CD14-positive monocyte (primary cell): ENCODE measurements around the gene MPDZ. TPM values are rescaled to one million over a fixed set of nuclear protein-coding genes. Genes with fewer than 3 reads are reported as not detected.

ENCODE experiments used
- DNase-seq, 3 donors: peaks; one replicate each; pipeline ENCODE4 v3.0.0-alpha.2; 2011 to 2022
- H2AFZ ChIP-seq: 2 replicates; pipeline ENCODE4 v1.6.0; 2012; ENCODE audit warnings: mild to moderate bottlenecking, low read depth, low read length, inconsistent platforms; ENCODE audit not compliant: insufficient read depth, poor library complexity, severe bottlenecking
- H3K27ac ChIP-seq, 2 donors: 1 replicate in 1 of 2; 2 replicates in 1 of 2; pipeline ENCODE4 v1.5.1; 2012 to 2013; ENCODE audit warnings: low read length in 2 of 2, control low read depth in 1 of 2, inconsistent platforms in 1 of 2, low read depth in 1 of 2, mild to moderate bottlenecking in 1 of 2
- H3K27me3 ChIP-seq, 2 donors: one replicate each; pipeline versions ENCODE4 v1.6.0 to v1.6.1; 2011 to 2013; ENCODE audit warnings: low read length in 2 of 2; ENCODE audit not compliant: control insufficient read depth in 2 of 2, insufficient read depth in 2 of 2
- H3K36me3 ChIP-seq, 2 donors: replicated peaks in 1 of 2; 1 replicate in 1 of 2; 2 replicates in 1 of 2; pipeline versions ENCODE4 v1.5.1 to v1.6.1; 2012 to 2013; ENCODE audit warnings: low read length in 2 of 2, control low read depth in 1 of 2, inconsistent platforms in 1 of 2, mild to moderate bottlenecking in 1 of 2; ENCODE audit not compliant: insufficient read depth in 2 of 2, control insufficient read depth in 1 of 2
- H3K4me1 ChIP-seq, 2 donors: 1 replicate in 1 of 2; 2 replicates in 1 of 2; pipeline versions ENCODE4 v1.5.1 to v1.6.1; 2012 to 2013; ENCODE audit warnings: low read length in 2 of 2, control low read depth in 1 of 2, inconsistent platforms in 1 of 2, mild to moderate bottlenecking in 1 of 2, moderate library complexity in 1 of 2; ENCODE audit not compliant: insufficient read depth in 2 of 2, control insufficient read depth in 1 of 2
- H3K4me2 ChIP-seq: replicated peaks from 2 replicates; pipeline ENCODE3; 2012; ENCODE audit warnings: low read length, moderate library complexity, mild to moderate bottlenecking; ENCODE audit not compliant: poor library complexity, severe bottlenecking; ENCODE audit errors: extremely low read depth
- H3K4me3 ChIP-seq, 3 experiments: fragments of 200-600 bp in 1 of 3; sonication (generic) in 1 of 3; replicated peaks in 1 of 3; 1 replicate in 2 of 3; 2 replicates in 1 of 3; pipeline ENCODE4 v1.5.1; 2011 to 2013; ENCODE audit warnings: low read length in 3 of 3, mild to moderate bottlenecking in 3 of 3, control low read depth in 2 of 3, low read depth in 2 of 3, inconsistent platforms in 1 of 3, moderate library complexity in 1 of 3
- H3K79me2 ChIP-seq: 2 replicates; pipeline ENCODE4 v1.6.0; 2012; ENCODE audit warnings: mild to moderate bottlenecking, control low read depth, inconsistent platforms, low read length, moderate library complexity; ENCODE audit not compliant: insufficient read depth
- H3K9ac ChIP-seq: 2 replicates; pipeline ENCODE4 v1.6.0; 2017; ENCODE audit warnings: low read length, mild to moderate bottlenecking; ENCODE audit not compliant: insufficient read depth, poor library complexity, severe bottlenecking
- H3K9me3 ChIP-seq, 2 donors: replicated peaks in 1 of 2; 1 replicate in 1 of 2; 2 replicates in 1 of 2; pipeline versions ENCODE4 v1.5.1 to v1.6.1; 2012 to 2013; ENCODE audit warnings: low read length in 2 of 2, control low read depth in 1 of 2; ENCODE audit not compliant: control insufficient read depth in 1 of 2, insufficient read depth in 1 of 2
- H4K20me1 ChIP-seq: 2 replicates; pipeline ENCODE4 v1.6.0; 2012; ENCODE audit warnings: mild to moderate bottlenecking, low read length, control low read depth, moderate library complexity; ENCODE audit not compliant: insufficient read depth
- H3K27ac Mint-ChIP-seq, 7 donors: one replicate each; pipeline ENCODE4 v1.8.0; 2020; ENCODE audit warnings: mild to moderate bottlenecking in 7 of 7, mixed read lengths in 7 of 7, moderate library complexity in 6 of 7, inconsistent platforms in 2 of 7
- H3K27me3 Mint-ChIP-seq, 3 donors: one replicate each; pipeline ENCODE4 v1.8.0; 2021 to 2022; ENCODE audit warnings: low read depth in 3 of 3, mild to moderate bottlenecking in 3 of 3, mixed read lengths in 3 of 3, moderate library complexity in 3 of 3, inconsistent platforms in 1 of 3
- H3K36me3 Mint-ChIP-seq, 2 donors: one replicate each; pipeline ENCODE4 v1.8.0; 2020; ENCODE audit warnings: mixed read lengths in 2 of 2, inconsistent platforms in 1 of 2, mild to moderate bottlenecking in 1 of 2
- H3K4me1 Mint-ChIP-seq: one replicate; pipeline ENCODE4 v1.8.0; 2020; ENCODE audit warnings: mild to moderate bottlenecking, mixed read lengths
- H3K4me3 Mint-ChIP-seq, 2 donors: one replicate each; pipeline ENCODE4 v1.8.0; 2020; ENCODE audit warnings: mild to moderate bottlenecking in 2 of 2, mixed read lengths in 2 of 2, moderate library complexity in 1 of 2
- H3K9me3 Mint-ChIP-seq, 7 donors: one replicate each; pipeline ENCODE4 v1.8.0; 2020 to 2022; ENCODE audit warnings: mixed read lengths in 7 of 7, mild to moderate bottlenecking in 6 of 7, moderate library complexity in 6 of 7, inconsistent platforms in 2 of 7
- WGBS: methylation state at CpG from one replicate; pipeline ENCODE4 v1.1.5; 2013; ENCODE audit warnings: missing lambda C conversion rate; ENCODE audit not compliant: insufficient coverage; 5-methylcytosine and 5-hydroxymethylcytosine counted together
- intact Hi-C, 2 donors: fragments of 100-400 bp; cut with micrococcal nuclease; formaldehyde crosslinking; loops; one replicate each; pipeline versions ENCODE4 v1.15.0 to v1.15.1; 2023
- polyA plus RNA-seq, 3 donors: library from polyadenylated mRNA; depleted of rRNA in 1 of 3; unstranded in 2 of 3; stranded (reverse) in 1 of 3; fragments of 300-500 nt in 2 of 3; fragments of >200 nt in 1 of 3; fragmentation: Illumina TruSeq in 2 of 3; gene quantifications; 1 replicate in 2 of 3; 2 replicates in 1 of 3; pipeline ENCODE4 v1.2.3, GENCODE V29; 2012 to 2021
- TF ChIP-seq, protein P1 (sequence below): fragments of 200-600 bp; IDR thresholded peaks from one replicate; pipeline ENCODE4 v1.8.0; 2022; ENCODE audit warnings: antibody characterized with exemption, mild to moderate bottlenecking

The MPDZ gene
- polyA plus RNA-seq, 3 donors = not detected

DNA sequence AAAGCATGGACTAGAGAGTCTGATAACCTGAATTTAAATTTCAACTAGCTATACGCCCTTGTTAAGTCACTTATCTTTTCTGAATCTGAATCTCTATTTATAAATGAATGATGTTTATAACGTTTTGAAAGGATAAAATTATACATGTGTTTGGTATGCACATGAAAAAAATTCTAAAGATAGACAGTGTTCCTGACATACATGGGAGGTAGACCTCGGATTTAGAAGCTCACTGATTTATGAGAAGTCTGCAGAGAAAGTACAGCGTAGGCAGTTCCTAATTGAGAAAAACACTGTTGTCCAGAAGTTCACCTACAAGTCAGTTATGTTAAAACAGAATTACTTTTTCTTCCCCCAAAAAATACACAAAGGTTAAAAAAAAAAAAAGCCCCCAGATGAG lies 26.6 kb downstream of the MPDZ start:
- Histone ChIP-seq H3K27ac (no peak overlapping the region), H2AFZ (no peak overlapping the region), H4K20me1 (no peaks in the 10 kb centered on the region), H3K79me2 (no peaks in the 10 kb centered on the region), H3K36me3 (no peaks in the 10 kb centered on the region), H3K9me3 (no peaks in the 10 kb centered on the region), H3K4me3 (no peak overlapping the region), H3K4me1 (no peaks in the 10 kb centered on the region), H3K4me2 (no peak overlapping the region), H3K9ac (no peak overlapping the region), H3K27me3 (no peaks in the 10 kb centered on the region)
- peaks cover 0 to 2% (median 0%) of the 10 kb centered on the region in 3 donors for H3K27me3 Mint-ChIP-seq
- intact Hi-C loops = no loop called here
- H3K9me3 Mint-ChIP-seq = peaks cover 0 to 4% (median 0%) of the 10 kb centered on the region in 7 donors
- no peaks in the 10 kb centered on the region for H3K4me1 Mint-ChIP-seq
- no peaks in the 10 kb centered on the region for H3K36me3 Mint-ChIP-seq
- TF ChIP-seq, protein P1, sequence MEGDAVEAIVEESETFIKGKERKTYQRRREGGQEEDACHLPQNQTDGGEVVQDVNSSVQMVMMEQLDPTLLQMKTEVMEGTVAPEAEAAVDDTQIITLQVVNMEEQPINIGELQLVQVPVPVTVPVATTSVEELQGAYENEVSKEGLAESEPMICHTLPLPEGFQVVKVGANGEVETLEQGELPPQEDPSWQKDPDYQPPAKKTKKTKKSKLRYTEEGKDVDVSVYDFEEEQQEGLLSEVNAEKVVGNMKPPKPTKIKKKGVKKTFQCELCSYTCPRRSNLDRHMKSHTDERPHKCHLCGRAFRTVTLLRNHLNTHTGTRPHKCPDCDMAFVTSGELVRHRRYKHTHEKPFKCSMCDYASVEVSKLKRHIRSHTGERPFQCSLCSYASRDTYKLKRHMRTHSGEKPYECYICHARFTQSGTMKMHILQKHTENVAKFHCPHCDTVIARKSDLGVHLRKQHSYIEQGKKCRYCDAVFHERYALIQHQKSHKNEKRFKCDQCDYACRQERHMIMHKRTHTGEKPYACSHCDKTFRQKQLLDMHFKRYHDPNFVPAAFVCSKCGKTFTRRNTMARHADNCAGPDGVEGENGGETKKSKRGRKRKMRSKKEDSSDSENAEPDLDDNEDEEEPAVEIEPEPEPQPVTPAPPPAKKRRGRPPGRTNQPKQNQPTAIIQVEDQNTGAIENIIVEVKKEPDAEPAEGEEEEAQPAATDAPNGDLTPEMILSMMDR = no peak
- no peak overlapping the region for H3K4me3 Mint-ChIP-seq
- H3K27ac Mint-ChIP-seq = no peak overlapping the region
- no peak for DNase-seq
- WGBS = no CpG with 5 or more reads among the region's 4 CpGs

DNA sequence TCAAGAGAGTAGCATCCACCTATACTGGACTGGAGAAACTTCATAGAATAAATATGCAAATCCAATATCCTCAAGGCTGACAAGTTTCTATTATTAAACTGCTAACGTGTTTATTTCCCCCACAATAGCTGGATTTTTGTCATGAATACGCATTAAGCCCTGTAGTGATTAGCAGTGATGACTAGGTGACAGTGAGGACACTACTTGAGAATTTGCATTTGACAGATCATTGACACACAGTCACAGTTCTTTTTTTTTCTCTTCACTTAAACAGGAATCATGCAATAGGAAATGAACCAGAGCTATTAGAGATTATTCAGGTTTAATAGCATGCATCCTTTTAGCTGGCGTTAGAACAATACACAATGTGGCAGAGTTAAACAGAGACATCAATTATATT lies 35.3 kb downstream of the MPDZ start:
- H3K9ac ChIP-seq = no peak overlapping the region
- TF ChIP-seq, protein P1 = no peak
- H3K4me3 Mint-ChIP-seq = no peak overlapping the region

More for the DNA sequence above, 35.3 kb downstream of the MPDZ start:
- Mint-ChIP-seq H3K9me3 (peaks cover 0 to 5% (median 0%) of the 10 kb centered on the region in 7 donors), H3K36me3 (no peaks in the 10 kb centered on the region), H3K4me1 (no peaks in the 10 kb centered on the region), H3K27ac (no peak overlapping the region), H3K27me3 (no peaks in the 10 kb centered on the region)
- H3K79me2 ChIP-seq = no peaks in the 10 kb centered on the region
- no peak for DNase-seq
- no peaks in the 10 kb centered on the region for H3K27me3 ChIP-seq
- no peaks in the 10 kb centered on the region for H4K20me1 ChIP-seq
- H3K4me1 ChIP-seq = no peaks in the 10 kb centered on the region
- H2AFZ ChIP-seq = no peak overlapping the region
- 100% methylated on average over 1 of the region's 3 CpGs for WGBS
- H3K4me2 ChIP-seq = no peak overlapping the region
- no peak overlapping the region for H3K27ac ChIP-seq
- intact Hi-C loops = no loop called here
- no peak overlapping the region for H3K4me3 ChIP-seq
- no peaks in the 10 kb centered on the region for H3K9me3 ChIP-seq
- no peaks in the 10 kb centered on the region for H3K36me3 ChIP-seq
